CD4-positive, alpha-beta T cell treated with Interleukin-10 for 1 hour (primary cell): ENCODE measurements around the gene PGF.

Experiments used
- DNase-seq: peaks from one replicate; pipeline ENCODE4 v3.0.0-alpha.2; 2020

The PGF gene

DNA sequence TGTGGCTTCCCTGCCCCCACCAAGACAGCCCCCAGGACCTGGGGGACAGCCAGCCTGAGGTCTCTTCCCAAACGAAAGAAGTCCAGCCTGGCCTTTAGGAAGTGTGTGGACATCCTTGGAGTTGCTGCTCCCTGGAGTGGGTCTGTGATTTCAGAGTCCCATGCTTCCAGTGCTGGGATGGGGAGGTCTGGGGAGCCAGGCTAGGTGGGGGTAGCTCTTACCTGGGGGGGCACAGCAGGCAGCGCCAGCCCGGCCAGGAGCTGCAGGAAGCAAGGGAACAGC lies 509 bp downstream of the PGF start:
- DNase-seq, result no peak

DNA sequence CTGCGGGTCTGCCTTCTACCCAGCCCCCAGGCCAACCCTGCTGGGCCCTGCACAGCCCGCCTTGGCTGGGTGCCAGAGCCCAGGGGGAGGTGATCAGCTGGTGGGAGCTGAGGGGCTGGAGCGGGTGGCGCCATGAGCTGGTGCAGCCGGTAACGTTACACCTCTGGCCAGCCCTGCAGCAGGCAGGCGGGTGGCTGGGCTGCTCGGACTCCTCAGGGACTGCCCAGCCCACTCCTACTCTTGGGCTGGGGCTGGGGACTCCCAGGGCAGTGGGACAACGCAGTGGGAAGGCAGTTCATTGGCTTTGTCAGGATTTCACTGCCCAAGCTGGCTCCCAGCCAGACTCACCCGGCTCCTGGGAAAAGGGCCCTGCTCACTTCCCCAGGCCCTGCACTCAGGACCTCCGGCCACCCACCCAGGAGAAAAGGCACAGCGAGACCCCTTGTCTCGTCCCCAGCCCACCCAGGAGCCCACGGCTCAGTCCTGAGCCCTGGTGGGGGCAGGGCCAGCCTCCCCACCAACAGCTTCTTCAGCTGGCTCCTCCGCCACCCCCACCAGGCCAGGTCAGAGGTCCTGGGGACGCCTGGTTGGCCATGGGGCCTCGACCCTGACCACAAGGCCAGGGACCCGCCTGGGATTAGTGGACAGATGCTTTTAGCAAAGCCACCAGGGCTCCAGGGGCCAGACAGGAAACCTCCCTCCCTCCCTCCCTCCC lies 1.0 kb downstream of the PGF start:
- no peak for DNase-seq

DNA sequence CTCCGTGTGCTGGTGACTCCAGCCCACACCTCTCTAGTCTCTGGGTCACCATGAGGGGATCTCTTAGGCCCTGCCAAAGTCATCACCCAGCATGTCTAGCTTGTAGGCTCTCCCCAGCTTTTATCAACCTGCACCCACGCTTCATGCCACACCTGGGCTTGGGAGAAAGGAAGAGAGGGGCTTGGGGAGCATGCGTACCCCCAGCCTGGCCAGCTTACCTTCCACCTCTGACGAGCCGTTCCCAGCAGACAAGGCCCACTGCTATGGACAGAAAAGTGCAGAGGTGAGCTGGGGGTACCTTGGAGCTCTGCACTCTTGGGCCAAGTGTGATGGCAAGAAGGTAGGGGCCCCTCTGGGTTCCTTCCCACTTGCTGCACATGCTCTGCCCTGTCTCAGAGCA lies 1.7 kb downstream of the PGF start:
- DNase-seq, result no peak

DNA sequence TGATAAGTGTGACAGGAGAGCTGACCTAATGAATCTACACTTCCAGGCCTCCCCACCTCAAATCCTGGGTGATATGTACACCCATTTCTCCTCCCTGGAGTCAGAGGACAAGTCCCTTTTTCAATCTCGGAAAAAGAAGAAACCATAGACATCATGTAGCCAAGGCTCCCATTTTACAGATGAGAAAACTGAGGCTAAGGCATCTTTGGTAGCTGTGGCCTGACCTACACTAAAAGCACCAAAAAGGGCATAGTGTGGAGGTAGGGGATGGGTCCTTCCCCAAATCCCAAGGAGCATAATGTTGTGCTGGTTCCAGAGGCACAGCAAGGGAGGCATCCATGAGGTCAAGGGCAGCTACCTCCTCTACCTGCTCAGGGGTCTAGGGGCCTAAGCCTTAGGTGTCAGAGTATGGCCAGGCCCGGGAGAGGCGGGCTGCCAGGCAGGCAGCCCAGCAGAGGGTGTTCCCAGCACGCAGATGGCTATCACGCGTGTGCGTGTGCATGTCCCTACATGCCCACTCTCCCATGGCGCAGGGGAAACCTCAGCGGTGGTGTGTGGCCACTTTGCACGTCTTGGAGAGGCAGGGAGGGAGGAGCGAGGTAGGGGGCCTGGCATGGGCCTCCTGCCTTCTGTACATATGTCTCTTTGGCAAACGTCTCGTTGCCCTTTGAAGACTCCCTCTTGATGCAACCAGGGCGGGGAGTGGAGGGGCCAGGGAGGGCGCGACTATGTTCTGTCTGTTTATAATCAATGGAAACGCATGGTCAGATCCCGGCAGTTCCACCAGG lies 2.5 kb downstream of the PGF start:
- no peak for DNase-seq

DNA sequence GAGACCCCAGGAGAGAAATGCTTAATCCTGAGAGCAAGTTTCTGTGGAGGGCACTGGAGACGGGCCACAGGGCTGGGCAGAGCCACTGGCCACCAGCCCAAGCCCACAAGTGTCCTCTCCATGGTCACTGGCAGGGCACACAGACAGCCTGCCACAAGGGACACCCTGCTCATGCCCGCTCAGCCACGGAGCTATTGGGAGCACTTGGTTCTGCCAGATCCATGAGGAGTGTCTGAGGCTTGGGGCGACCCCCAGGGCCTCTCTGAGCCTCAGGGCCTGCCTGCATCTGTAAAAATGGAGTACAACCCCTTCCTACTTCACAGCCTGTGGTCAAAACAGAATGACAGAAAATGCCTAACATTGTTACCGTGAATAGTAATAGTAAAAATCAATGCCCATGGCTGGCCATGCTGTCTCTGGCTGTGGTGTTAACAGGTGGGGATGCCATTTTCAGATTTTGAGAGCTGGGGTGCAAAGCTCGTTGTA lies 3.2 kb downstream of the PGF start:
- DNase-seq, result no peak

DNA sequence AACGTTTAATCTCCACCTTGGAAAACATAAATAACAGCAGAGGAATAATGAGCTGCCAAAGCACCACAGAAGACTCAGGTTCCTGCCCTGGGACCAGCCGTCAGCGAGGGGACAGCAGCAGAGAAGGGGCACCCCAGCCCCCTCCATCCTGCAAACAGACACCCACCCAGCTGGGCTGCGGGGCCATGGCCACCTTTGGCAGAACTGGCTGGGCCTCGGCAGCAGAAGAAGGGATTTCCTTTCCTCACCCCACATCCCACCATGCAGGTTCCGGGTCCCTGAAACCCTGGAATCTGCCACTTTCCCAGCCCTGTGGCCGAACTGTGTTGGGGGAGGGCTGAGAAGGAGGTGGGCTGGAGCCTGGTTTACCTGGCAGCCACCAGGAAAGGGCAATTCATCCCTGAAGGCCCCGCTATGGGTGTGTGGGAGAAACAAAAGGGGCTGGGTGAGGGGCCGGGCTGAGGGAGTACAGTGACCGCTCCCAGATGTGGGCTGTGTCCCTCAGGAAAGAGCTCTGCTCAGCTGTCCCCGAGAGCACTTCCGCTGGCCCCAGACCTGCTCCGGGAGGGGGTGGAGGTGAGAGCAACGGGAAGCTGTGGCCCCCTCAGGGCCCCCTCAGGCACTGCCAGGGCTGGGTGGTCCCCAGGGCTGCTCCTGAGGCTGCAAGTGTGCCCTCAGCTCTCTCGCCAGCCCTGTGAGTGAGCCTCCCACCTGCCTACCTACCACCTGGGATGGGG lies 3.8 kb downstream of the PGF start:
- no peak for DNase-seq

DNA sequence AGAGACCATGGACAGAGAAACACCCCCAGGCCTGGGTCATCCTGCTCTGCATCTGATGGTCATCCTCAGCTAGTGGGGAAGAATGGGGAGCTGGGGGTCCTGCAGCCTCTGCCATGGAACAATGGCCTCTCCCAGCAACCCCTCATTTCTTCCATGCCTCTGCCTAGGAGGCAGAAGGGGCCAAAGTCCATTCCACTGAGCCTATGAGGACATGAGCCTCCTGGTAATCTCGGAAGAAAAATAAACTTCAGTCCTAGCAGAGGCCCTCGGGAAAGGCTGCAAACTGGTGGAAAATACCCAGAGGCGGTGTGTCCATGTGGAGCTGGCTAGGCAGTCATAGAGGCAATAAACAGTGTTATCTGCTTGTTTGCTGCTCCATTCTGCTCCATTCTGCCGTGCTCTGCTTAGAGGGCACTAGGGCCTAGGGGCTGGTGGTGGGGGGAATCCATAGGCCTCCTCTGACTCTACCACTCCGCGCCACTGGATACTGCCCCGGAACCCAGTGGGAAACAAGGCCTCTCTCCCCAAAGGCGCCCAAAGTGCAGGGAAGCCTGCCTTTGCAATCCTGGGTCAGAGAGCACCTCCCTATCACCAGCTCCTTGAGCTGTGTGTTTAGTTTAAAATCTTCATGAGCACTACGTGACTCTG lies 4.5 kb downstream of the PGF start:
- DNase-seq, result no peak

DNA sequence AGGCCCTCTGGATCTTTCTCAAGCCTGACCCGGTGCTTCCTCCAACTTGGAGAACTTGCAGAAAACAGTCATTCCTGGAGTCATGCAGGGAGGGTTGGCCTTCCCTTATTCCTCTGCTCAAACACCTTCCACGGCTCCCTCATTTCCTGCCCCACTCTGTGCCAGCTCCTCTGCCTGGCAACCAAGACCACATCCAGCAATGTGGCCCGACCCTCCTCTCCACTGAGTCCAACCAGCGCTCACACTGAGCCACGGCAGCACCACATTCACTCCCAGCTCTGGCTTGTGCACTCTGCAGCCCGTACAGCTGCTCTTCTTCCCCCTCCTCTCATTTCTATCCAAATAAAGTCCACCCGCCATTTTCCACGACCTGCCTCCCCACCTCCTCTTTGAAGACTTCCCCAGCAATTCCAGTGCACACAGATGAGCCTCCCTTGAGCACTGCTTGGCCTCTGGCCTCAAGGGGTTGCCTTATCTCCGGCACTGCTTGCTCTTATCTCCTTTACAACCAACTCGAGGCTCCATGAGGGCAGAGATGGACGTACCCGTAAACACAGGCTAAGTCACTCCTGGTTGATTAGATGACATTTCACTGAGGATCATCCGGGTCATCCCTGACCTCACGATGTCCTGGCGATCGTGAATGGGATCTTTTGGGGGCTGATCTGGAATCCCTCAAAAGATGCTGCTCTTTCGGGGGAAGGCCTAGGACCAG lies 5.4 kb downstream of the PGF start:
- DNase-seq, result no peak

DNA sequence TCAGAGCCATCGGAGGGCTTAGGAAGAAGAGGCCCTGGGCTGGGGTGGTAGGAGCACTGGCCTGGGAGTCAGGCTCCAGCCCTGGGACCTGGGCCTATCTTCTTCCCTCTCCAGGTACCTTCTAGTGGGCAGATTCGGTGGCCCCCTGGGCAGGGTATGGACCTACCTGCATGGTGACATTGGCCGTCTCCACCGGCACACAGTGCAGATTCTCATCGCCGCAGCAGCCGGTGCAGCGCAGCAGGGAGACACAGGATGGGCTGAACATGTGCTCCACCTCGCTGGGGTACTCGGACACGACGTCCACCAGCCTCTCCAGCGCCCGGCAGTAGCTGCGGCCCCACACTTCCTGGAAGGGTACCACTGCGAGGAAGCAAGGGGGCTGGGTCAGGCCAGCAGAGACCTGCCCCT lies 6.2 kb downstream of the PGF start:
- DNase-seq, result no peak

DNA sequence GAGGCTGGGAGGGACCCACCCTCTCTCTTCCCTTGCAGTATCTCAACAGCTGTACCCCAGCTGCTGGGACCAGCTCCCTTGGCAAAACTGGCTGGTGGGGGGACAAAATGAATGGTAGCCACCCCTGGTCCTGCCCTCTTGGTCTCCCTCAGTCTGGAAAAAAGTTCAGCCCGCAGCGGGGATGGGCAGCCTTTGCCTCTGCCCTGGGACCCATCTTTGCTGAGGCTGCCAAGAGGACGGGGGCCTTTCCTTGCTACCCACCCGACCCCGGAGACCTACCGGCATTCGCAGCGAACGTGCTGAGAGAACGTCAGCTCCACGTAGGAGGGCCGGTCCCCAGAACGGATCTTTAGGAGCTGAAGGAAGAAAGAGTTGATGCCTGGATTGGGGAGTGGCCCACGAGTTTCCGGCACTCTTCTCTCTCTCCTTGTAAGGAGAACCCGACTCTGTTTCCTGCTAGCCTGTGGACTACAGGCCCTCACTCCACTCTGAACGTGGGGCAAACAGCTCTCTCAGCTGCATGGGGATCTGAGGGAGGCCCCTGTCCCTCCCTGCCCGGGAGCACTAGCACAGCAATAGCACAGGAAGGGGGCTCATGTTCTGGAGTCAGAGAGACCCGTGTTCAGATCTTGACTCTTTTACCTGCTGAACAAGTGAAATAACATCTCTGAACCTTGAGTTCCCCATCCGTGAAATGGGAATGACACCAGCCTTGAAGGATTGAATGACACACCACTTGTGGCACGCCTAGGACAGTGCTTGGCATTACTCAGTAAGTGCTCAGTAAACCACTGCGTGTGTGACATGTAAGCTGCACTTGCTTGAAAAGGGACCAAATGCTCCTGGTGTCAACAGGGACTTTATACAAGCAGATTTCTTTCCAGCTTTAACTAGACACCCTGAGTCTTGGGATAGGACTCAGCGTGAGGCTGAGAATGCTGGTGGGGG lies 6.9 kb downstream of the PGF start:
- DNase-seq, result no peak

DNA sequence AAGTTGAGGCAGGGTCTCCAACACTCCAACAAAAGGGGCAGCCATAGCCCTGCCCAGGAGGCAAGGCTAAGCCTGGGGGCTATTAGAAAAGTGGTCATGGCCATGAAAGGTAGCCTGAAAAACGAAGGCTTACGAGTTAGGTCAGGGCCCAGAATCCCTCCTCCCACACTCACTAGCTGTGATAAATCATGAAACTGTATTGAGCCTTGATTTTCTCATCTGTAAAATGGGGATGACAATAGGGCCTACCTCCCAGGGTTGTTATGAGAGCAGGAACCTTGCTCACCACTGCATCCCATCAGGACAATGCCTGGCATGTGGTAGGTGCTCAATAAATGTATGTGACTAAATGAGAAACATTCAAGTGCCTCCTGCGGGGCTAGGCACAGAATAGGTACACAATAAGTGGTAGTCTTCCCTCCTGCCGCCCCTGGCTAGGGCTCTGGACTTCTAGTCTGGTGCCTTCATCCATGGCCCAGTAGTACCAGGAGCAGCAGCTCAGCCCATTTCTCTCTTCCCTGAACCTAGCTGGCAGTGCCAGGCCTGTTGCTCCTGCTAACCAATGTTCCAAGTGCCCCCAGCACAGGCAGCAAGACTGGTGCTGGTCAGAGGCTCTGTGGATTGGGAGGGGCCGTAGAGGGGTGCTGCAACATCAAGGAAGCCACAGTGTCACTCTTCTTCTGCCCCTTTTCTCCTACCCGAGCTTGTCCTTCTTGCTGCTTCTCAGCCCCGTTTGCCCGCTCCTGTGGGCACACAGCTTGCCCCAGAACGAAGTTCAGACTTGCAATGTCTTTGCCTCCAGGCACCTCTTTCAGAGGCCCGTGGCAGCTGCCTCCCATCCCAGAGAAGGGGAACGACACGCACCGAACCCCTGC lies 7.8 kb downstream of the PGF start:
- DNase-seq, result no peak

DNA sequence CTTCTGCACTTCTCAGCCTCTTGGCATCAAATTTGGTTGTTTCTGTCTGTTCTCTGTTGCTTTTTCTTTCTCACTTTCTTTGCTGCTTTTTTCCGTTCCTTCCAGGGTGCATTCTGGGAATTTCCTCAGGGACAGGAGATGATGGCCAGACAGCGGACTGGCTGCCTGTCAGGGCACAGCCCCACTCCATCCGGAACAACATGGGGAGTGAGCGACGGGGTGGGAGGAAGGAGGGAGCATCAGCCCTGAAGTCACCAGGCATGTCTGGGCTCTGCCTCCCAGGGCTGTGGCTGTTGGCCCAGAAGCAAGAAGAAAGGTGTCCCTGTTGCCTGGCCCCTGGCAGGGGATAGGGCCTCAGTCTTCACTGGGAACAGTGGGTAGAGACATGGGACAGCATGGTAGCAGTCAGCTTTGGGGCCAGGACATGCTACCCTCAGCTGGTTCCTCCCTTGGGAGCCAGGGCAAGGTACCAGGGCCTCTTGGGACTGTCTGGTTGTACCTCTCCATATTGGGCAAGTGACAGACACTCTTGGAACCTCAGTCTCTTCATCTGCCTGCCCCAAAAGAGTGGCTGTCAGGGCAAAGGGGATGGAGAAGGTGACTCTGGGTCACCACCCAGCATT lies 8.6 kb downstream of the PGF start:
- no peak for DNase-seq

DNA sequence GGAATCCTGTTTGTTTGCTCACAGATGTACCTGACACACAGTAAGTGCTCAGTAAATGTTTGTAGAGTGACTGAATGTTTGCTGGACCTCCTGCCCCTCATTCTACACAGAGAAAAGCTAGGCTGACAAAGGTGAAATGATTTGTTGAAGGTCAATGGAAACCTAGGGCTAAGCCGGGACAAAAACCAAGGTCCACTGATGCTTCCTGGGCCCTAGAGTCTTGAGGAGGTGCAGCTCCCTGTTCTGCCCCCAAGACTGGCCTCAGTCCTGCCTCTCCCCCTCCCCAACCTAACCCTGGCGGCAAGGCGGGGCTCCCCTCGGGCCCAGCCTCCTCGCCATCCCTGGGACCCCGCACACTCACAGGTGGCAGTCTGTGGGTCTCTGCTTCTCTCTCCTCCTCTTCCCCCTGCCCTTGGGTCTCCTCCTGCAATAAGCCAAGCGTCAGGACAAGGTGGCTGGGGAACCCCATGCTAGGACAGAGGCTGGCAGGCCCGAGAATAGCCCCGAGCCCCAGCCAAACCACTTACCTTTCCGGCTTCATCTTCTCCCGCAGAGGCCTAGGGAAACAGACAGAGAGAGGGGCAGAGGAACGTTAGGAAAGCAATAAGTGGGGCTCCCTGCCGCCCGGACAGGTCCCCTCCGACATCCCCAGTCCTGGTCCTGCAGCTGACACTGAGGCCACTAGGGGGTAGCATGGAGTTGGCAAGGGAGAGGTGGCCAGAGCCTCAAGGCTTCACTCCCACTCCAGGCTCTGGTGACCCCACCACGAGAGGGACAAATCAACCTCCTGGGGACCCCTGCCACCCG lies 9.3 kb downstream of the PGF start:
- DNase-seq, result peak; percentile 79

DNA sequence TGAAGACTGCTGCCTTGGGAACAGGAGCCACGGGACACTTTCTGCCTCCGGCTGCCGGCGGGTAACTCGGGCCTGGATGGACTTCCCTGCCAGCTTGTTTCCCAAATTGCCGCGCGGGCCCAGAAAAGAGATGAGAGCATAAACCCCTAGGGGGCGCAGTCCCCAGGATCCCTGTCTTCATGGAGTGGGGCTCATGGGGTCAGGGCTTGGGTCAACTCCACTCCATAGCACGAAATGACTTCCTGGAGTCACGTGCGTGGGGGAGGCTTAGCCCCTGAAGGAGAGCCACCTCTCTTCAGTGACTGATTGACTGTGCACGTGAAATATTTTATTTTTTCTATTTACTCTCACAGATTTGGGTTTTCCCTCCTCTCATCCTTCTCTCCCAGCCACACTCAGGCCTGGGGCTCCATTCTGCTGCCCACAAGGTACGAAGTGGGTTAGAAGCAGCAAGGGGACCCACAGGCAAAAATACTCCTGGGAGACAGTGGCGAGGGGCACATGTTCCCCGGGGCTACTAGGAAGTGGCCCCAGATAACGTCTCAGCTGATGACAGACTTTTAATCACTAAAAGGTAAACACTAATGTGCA lies 10.0 kb downstream of the PGF start:
- peak; percentile 21 for DNase-seq

DNA sequence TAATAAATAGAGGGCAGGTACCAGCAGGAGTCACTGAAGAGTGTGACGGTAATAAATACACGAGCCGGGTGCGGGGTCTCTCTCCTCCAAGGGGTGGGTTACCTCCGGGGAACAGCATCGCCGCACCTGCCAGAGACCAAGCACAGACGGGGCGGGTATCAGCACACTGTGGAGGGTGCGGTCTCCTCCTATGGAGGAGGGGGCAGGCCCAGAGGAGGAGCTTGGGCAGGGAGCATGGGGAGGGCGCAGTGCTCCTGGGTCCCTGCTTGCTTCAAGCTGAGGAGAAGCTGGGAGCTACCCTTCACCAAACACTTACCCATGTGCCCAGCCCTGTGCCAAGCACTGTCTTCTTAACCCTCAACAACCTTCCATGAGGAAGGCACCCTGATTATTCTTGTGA lies 12.8 kb downstream of the PGF start:
- DNase-seq, result no peak

DNA sequence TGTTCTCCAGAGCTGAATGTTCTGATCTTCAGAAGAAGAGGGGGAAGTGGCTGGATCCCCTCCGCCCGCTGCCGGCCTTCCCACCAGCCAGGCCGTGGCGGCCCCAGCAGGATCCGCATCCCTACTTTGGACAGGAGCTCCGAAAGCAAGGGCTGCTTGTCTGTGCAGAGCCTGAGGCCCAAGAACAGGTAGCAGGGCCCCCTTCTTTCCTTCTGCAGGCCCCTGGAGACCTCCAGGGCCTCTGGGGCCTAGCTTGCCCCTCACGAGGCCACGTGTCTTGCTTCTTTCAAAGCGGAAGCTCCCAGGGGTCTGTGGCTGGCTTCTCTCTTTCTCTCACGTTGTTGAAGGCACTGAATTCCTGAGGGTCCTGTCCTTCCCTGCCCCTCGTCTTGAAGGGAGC lies 13.2 kb downstream of the PGF start:
- no peak for DNase-seq

DNA sequence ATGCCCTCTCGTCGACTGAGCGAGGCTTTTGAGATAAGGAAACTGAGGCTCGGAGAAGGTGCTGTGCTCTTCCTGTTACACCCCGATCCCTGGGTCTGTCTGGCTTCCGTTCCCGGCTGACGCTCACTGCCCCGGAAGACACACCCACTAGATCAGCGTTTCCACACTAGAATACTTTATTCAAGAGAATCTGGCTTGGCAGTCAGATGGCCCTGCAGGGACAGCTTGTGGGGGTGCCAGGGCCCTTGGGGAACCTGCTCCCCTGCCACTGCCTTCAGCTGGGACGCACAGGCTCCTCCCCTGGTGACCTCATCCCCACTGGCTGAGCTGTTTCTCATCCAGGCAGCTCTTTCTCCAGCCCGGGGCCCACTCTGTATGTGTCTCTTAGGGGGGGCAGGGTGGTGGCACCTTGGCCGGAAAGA lies 13.7 kb downstream of the PGF start:
- DNase-seq, result peak; percentile 59

DNA sequence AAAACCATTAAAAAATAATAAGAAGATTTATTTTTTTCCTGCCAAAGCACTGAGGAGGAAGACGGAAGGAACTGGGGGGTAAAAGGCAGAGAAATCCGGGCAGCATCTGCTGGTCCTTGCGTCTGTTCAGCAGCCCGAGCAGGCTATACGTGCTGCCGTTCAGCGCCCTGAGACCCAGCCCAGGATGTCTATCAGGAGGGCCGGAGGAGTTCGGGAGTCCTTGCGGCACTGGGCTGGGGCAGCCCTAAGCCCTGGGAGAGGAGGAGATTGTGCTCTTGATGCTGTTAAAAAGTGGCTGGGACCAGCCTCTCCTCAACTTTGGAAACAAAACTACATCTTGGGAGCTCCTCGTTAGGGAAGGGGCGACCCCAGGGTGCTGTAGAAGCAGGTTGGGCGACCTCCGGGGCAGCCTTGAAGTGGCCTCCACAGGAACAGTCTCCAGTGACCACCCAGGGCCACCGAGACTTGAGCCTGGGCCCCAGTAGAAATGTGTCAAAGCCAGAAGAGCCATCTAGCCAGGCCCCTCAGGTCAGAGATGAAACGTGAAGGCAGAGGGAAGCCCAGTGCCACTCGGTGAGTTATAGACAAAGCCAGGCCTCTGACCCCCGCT lies 14.3 kb downstream of the PGF start:
- DNase-seq, result no peak
